ES-I3 (cell line): Measurements from ENCODE around the gene SLC17A1.

ENCODE experiments used
- H3K36me3 ChIP-seq: 2 replicates; pipeline ENCODE4 v1.6.1; 2013; ENCODE audit warnings: mild to moderate bottlenecking, low read length, control low read depth, moderate library complexity; ENCODE audit not compliant: insufficient read depth
- H3K4me1 ChIP-seq: 2 replicates; pipeline ENCODE4 v1.6.1; 2013; ENCODE audit warnings: mild to moderate bottlenecking, control low read depth, low read length; ENCODE audit not compliant: insufficient read depth
- H3K9ac ChIP-seq: 2 replicates; pipeline ENCODE4 v1.6.1; 2013; ENCODE audit warnings: low read depth, mild to moderate bottlenecking, low read length, moderate library complexity
- H3K9me3 ChIP-seq: 2 replicates; pipeline ENCODE4 v1.6.1; 2013; ENCODE audit warnings: mild to moderate bottlenecking, low read length, moderate library complexity; ENCODE audit not compliant: control insufficient read depth, insufficient read depth

The SLC17A1 gene

DNA sequence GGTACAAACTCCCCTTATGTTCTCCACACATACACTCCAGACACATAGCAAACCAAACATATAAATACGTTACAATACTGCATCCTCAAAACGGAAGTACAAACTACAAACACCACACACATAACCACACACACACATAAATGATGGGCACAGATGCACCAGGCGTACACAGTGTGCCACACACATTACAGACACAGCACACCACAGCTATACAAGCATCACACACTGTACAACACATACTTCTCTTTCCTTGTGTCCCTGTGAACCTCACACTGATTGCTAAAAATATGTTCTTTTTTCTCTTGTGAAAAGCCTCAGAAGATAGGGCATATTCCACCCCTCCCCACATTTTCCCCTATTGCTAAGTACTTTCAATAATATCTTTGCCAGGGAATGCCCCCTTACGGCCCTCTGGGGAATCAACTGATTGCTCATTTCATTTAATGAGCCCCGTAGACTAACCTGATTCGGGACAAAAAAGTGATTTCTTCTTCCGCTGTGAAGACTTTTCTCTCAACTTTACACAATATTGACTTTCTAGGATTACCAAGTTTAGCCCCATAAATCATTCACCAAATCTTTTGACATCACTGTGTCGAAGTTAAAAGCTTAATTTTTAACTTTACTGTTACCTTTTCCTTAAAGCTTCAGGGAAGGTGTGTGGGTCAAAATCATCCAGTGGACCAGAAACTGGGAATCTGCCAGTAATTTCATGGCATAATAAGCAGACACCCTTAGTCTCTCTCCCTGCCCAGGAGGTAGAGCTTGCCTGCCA, at the start of gene SLC17A1:
Gene SLC17A1, minus strand, starts transcription at position 521 of the 775 bp plus-strand sequence. CDS start 1,495 bp downstream, outside the sequence.
- H3K36me3 ChIP-seq = no peaks in the 10 kb centered on the region
- no peaks in the 10 kb centered on the region for H3K4me1 ChIP-seq
- no peak within 1 kb of the TSS for H3K9ac ChIP-seq
- no peaks in the 10 kb centered on the region for H3K9me3 ChIP-seq

DNA sequence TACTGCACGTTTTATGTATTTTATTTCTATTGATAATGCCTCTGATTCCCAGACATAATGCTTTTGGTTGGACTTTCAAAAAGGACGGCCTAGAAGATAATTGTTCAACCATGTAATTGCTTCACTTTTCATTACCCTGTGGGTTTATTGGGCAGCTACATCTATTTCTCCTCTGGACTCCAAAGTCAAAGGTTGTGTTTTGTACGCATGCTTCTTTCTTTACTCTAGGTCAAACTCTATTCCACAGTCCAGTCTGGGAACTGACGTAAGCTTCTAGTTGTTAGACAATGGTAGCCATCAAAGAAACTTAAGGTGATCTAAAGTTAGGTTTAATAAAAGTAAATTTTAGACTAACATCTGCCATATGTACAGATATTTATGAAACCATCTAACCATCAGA, 48.7 kb upstream of the SLC17A1 start:
- Histone ChIP-seq H3K9me3 (no peaks in the 10 kb centered on the region), H3K9ac (no peak overlapping the region), H3K4me1 (no peaks in the 10 kb centered on the region), H3K36me3 (no peaks in the 10 kb centered on the region)

- Histone ChIP-seq H3K36me3 (no peaks in the 10 kb centered on the region), H3K9ac (no peak overlapping the region), H3K9me3 (no peaks in the 10 kb centered on the region), H3K4me1 (no peaks in the 10 kb centered on the region)
These were observed 47.0 kb upstream of the SLC17A1 start for GRCh38 chr6:25878721-25879322.

DNA sequence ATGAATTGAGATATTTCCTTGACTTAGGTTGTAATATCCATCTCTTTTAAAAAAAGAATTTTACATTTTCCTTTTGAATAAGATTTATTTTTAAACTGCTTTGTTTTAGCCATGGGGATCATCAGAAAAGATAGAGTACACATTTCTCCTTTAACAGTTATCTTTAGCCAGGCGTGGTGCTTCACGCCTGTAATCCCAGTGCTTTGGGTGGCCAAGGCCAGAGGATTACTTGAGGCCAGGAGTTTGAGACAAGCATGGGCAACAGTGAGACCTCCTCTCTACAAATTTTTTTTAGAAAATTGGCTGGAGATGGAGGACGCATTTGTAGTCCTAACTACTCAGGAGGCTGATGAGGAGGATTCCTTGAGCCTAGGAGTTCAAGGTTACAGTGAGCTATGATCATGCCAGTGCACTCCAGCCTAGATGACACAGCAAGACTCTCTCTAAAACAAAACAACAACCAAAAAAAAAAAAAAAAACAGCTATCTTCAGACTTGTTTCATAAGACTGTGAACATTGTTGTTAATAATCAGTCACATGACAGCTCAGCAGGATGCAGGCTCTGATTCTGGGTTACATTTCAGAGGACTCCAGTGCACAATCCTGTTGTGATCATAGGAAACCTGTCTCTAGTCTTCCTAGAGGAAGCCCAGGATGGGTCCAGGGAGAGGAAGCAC, 44.2 kb upstream of the SLC17A1 start:
- Histone ChIP-seq H3K9ac (no peak overlapping the region), H3K36me3 (no peaks in the 10 kb centered on the region), H3K4me1 (no peaks in the 10 kb centered on the region), H3K9me3 (no peaks in the 10 kb centered on the region)

DNA sequence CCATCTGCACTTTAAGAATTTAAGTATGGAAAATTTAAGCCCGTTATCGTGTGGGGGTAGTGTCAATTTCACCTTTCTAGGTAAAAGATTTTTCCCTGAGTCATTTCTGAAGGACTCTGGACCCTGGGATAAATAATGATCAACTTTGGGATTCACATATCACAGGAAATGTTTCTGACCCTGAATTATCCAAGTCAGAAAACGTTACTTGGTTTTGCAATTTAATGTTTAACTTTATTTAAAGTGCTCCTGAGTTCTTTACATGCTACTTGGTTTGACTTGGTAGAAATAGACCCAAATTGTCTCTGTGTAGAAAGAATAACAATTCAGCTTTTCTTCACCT, 43.7 kb upstream of the SLC17A1 start:
- Histone ChIP-seq H3K4me1 (no peaks in the 10 kb centered on the region), H3K36me3 (no peaks in the 10 kb centered on the region), H3K9me3 (no peaks in the 10 kb centered on the region), H3K9ac (no peak overlapping the region)

DNA sequence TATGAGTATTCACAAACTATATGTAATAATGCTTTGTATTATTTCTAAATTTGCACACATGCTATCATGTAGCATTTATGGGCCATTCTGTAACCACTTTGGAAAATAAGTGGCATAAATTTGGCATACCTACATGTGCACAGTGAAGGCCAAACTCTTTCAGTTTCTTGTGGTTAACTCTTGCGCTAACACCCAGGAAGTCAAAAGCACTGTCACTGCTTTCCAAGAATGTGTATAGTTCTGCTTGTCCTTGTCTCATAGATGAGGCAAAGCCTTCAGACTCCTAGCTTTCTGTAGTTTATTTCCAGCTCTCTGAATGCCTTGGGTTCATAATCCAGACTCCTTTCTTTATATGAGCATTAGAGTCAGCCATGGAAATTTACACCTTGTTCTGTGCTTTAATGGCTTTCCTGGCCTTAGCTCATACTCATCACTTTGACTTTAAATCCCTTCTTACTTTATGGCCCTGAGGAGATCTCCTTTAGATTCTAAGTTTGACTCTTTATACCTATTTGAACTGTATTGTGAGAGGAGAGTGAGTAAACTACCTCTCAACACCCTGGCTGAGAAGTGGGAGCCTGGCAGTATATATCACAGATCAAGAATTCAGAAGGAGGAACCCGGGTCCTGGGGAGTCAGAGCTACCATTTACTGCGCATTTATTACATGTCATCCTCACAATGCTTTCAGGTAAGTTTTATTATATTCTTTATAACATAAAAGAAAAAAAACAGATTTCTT, 43.1 kb upstream of the SLC17A1 start:
- H3K9ac ChIP-seq = no peak overlapping the region
- no peaks in the 10 kb centered on the region for H3K9me3 ChIP-seq
- no peaks in the 10 kb centered on the region for H3K36me3 ChIP-seq
- H3K4me1 ChIP-seq = no peaks in the 10 kb centered on the region

DNA sequence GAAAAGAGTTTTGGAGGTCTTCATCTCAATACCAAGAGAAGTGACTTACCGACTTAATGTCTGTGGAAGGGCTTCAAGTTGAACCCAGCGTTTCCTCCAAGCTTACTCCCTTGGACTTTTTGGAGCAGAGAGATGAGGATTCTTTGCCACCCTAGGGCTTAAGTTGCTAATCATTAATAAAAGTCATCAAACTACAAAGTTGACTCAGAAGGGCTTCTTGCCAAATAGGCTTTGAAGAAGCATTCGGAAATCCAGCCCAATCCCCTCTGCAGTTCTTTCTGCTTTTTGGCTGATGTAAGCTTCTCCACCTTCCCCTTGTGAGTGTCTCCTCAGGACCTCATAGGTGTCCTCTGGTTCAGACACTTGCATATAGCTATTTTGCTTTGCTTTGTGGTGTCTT, 42.3 kb upstream of the SLC17A1 start, which contains the start of gene SLC17A3:
Gene SLC17A3, minus strand, starts transcription at position 126 of the 400 bp plus-strand sequence. CDS start 5,856 bp downstream, outside the sequence.
- H3K9ac ChIP-seq = no peak within 1 kb of the TSS
- no peaks in the 10 kb centered on the region for H3K36me3 ChIP-seq
- H3K9me3 ChIP-seq = no peaks in the 10 kb centered on the region
- no peaks in the 10 kb centered on the region for H3K4me1 ChIP-seq

DNA sequence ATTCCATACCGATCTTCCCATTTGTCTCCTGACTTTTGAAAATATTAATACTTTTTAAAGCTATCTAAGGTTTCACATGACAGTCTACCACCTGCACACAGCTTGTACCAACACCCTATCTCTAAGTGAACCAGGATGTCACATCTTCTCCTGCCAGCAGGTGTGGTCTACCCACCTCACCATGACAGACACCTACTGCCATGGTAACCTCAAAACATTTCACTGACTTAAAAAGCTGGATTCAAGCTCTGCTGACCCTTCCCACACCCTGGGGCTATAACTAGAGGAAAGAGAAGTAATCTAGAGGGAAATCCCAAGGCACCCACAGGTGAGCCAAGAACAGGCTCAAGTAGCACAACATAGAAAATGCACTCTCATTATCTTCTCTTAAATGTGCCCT, 41.0 kb upstream of the SLC17A1 start:
- no peaks in the 10 kb centered on the region for H3K9me3 ChIP-seq
- H3K4me1 ChIP-seq = no peaks in the 10 kb centered on the region
- H3K36me3 ChIP-seq = no peaks in the 10 kb centered on the region
- no peak overlapping the region for H3K9ac ChIP-seq

GRCh38 chr6:25869840-25870239, 38.0 kb upstream of the SLC17A1 start:
- Histone ChIP-seq H3K9ac (no peak overlapping the region), H3K36me3 (no peaks in the 10 kb centered on the region), H3K9me3 (no peaks in the 10 kb centered on the region), H3K4me1 (no peaks in the 10 kb centered on the region)

DNA sequence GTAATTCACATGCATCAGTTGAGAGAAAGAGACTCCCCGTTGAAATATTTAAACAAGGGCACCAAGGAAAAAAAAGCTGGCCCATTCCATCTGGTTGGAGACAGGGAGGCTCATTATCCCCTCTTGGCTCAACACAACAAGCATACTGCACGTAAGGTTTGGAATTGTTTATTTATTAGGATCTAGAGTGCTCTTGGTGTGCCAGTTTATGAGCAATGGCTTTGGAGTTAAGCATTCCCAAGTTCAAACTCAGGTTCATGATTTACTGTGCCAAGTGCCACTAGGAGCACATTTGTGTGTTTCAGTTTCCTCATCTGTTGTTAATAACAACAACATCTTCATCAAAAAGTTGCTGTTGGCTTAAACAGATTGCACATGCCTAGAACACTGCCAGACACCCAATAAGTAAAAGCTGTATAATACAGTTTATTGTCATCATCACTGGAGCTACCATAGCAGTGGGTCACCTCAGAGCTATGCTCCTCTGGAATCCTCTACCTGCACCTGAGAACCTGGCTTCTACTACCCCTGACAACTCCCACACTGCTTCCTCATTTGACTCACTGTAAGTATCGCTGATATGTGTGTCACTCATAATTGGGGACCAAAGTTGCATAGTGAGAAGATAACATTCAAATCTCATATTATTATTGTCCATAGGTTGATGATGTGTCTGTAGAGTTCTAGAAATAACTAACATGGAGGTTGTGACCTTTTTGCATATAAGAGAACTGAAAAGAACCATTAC, 36.8 kb upstream of the SLC17A1 start:
- Histone ChIP-seq H3K4me1 (no peaks in the 10 kb centered on the region), H3K9me3 (no peaks in the 10 kb centered on the region), H3K36me3 (no peaks in the 10 kb centered on the region), H3K9ac (no peak overlapping the region)

GRCh38 chr6:25866011-25866410, 34.2 kb upstream of the SLC17A1 start:
- no peaks in the 10 kb centered on the region for H3K4me1 ChIP-seq
- no peak overlapping the region for H3K9ac ChIP-seq
- no peaks in the 10 kb centered on the region for H3K36me3 ChIP-seq

GRCh38 chr6:25863360-25863759, 31.5 kb upstream of the SLC17A1 start:
- Histone ChIP-seq H3K9ac (no peak overlapping the region), H3K9me3 (no peaks in the 10 kb centered on the region), H3K4me1 (no peaks in the 10 kb centered on the region), H3K36me3 (no peaks in the 10 kb centered on the region)

More at GRCh38 chr6:25866011-25866410, 34.2 kb upstream of the SLC17A1 start:
- H3K9me3 ChIP-seq = no peaks in the 10 kb centered on the region

GRCh38 chr6:25862199-25862598, 30.3 kb upstream of the SLC17A1 start:
- Histone ChIP-seq H3K36me3 (no peaks in the 10 kb centered on the region), H3K9me3 (no peaks in the 10 kb centered on the region), H3K9ac (no peak overlapping the region), H3K4me1 (no peaks in the 10 kb centered on the region)

GRCh38 chr6:25852756-25853155, 20.9 kb upstream of the SLC17A1 start:
- Histone ChIP-seq H3K4me1 (peaks cover 5% of the 10 kb centered on the region; the same call in 1 of the 2 replicates), H3K9ac (no peak overlapping the region), H3K9me3 (no peaks in the 10 kb centered on the region), H3K36me3 (no peaks in the 10 kb centered on the region)
